Activated naive CD8-positive, alpha-beta T cell treated with anti-CD3 and anti-CD28 coated beads, Interleukin-2, amount 50 U/mL, for 24 hours (primary cell): ENCODE data around the gene APC.
A peak's percentile ranks its signal among the peaks of the same experiment; 100 is the strongest.

Experiments used
- ATAC-seq: fragments of 150-1000 bp; cut with Tn5 transposase; one replicate; pipeline ENCODE4 v1.10.0; 2021
- DNase-seq: peaks from one replicate; pipeline ENCODE4 v3.0.0; 2021
- H3K27ac Mint-ChIP-seq: one replicate; pipeline ENCODE4 v1.8.0; 2021; ENCODE audit warnings: mild to moderate bottlenecking, mixed read lengths
- H3K27me3 Mint-ChIP-seq: one replicate; pipeline ENCODE4 v1.8.0; 2021; ENCODE audit warnings: mixed read lengths
- H3K36me3 Mint-ChIP-seq: one replicate; pipeline ENCODE4 v1.8.0; 2021; ENCODE audit warnings: low read depth, mixed read lengths
- H3K4me1 Mint-ChIP-seq: one replicate; pipeline ENCODE4 v1.8.0; 2021; ENCODE audit warnings: mixed read lengths
- H3K4me3 Mint-ChIP-seq: one replicate; pipeline ENCODE4 v1.8.0; 2021; ENCODE audit warnings: mild to moderate bottlenecking, moderate library complexity, mixed read lengths
- H3K9me3 Mint-ChIP-seq: one replicate; pipeline ENCODE4 v1.8.0; 2021; ENCODE audit warnings: mixed read lengths

Gene APC

DNA sequence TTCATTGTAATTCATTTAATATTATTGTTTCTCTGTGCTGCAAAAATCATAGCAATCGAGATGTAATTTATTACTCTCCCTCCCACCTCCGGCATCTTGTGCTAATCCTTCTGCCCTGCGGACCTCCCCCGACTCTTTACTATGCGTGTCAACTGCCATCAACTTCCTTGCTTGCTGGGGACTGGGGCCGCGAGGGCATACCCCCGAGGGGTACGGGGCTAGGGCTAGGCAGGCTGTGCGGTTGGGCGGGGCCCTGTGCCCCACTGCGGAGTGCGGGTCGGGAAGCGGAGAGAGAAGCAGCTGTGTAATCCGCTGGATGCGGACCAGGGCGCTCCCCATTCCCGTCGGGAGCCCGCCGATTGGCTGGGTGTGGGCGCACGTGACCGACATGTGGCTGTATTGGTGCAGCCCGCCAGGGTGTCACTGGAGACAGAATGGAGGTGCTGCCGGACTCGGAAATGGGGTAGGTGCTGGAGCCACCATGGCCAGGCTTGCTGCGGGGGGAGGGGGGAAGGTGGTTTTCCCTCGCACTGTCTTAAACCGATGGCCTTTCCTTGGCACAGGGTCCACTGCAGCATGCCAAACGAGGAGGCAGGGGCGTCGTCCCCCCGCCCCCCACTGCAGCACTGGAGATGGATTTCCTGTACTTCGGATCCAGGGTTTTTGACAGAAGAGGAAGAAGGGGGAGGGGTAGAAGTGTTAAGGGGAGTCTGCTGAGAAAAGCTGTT is at the start of gene APC:
Gene APC (plus strand): TSS at position 423 of the 728 bp plus-strand sequence. CDS start 17,006 bp downstream, outside the sequence.
- ATAC-seq (peak; percentile 99), DNase-seq (peak; percentile 83)
- Mint-ChIP-seq H3K9me3 (no peaks in the 10 kb centered on the region), H3K36me3 (peaks cover 11% of the 10 kb centered on the region), H3K27ac (peak within 1 kb of the TSS; percentile 87), H3K4me1 (peaks cover 17% of the 10 kb centered on the region), H3K4me3 (peak within 1 kb of the TSS; percentile 96), H3K27me3 (no peaks in the 10 kb centered on the region)

GRCh38 chr5:112689155-112689909 is 48.4 kb upstream of the APC start:
- ATAC-seq (no peak), DNase-seq (no peak)
- Mint-ChIP-seq H3K9me3 (peaks cover 3% of the 10 kb centered on the region), H3K27ac (no peak overlapping the region), H3K4me3 (no peak overlapping the region), H3K36me3 (no peaks in the 10 kb centered on the region), H3K27me3 (peaks cover 25% of the 10 kb centered on the region), H3K4me1 (no peaks in the 10 kb centered on the region)

- Mint-ChIP-seq H3K4me3 (no peak overlapping the region), H3K27me3 (peaks cover 23% of the 10 kb centered on the region), H3K4me1 (no peaks in the 10 kb centered on the region), H3K9me3 (peaks cover 3% of the 10 kb centered on the region), H3K27ac (no peak overlapping the region), H3K36me3 (no peaks in the 10 kb centered on the region)
- no peak for ATAC-seq
- no peak for DNase-seq
Observed at GRCh38 chr5:112690605-112691338, 46.9 kb upstream of the APC start.

GRCh38 chr5:112691339-112691680 is 46.4 kb upstream of the APC start:
- peaks cover 23% of the 10 kb centered on the region for H3K27me3 Mint-ChIP-seq
- H3K27ac Mint-ChIP-seq = no peak overlapping the region
- H3K4me1 Mint-ChIP-seq = no peaks in the 10 kb centered on the region
- ATAC-seq (no peak), DNase-seq (no peak)
- peaks cover 3% of the 10 kb centered on the region for H3K9me3 Mint-ChIP-seq
- H3K36me3 Mint-ChIP-seq = no peaks in the 10 kb centered on the region
- H3K4me3 Mint-ChIP-seq = no peak overlapping the region

GRCh38 chr5:112691758-112692157 is 45.9 kb upstream of the APC start:
- DNase-seq = peak; percentile 10
- H3K4me1 Mint-ChIP-seq = no peaks in the 10 kb centered on the region
- H3K36me3 Mint-ChIP-seq = no peaks in the 10 kb centered on the region
- peaks cover 3% of the 10 kb centered on the region for H3K9me3 Mint-ChIP-seq
- H3K27ac Mint-ChIP-seq = no peak overlapping the region
- ATAC-seq = peak; percentile 40
- peaks cover 21% of the 10 kb centered on the region for H3K27me3 Mint-ChIP-seq
- no peak overlapping the region for H3K4me3 Mint-ChIP-seq

DNA sequence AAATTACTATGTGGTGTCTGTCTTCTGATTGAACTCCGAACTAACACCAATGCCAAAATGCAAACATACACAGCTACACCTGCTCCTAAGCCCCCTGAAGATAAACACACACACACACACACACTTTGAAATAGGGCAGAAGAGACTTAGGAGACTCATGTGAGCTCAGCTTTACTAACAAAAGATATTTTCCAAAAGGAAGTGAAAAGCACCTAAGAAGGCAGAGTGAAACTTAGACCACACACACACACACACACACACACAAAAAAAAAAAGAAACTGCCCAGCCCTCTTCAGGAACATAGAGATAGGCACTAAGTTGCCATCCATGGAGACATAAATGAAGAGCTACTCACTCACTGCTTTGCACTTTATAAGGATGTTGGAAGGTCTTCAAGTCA is 45.2 kb upstream of the APC start:
- H3K27ac Mint-ChIP-seq = no peak overlapping the region
- no peaks in the 10 kb centered on the region for H3K4me1 Mint-ChIP-seq
- peaks cover 20% of the 10 kb centered on the region for H3K27me3 Mint-ChIP-seq
- no peak for ATAC-seq
- no peak for DNase-seq
- no peaks in the 10 kb centered on the region for H3K36me3 Mint-ChIP-seq
- H3K4me3 Mint-ChIP-seq = no peak overlapping the region
- peaks cover 3% of the 10 kb centered on the region for H3K9me3 Mint-ChIP-seq

GRCh38 chr5:112693301-112693700 is 44.4 kb upstream of the APC start:
- Mint-ChIP-seq H3K9me3 (peaks cover 3% of the 10 kb centered on the region), H3K27me3 (peaks cover 20% of the 10 kb centered on the region)

GRCh38 chr5:112694853-112695709 is 42.6 kb upstream of the APC start:
- peaks cover 22% of the 10 kb centered on the region for H3K27me3 Mint-ChIP-seq
- H3K4me1 Mint-ChIP-seq = no peaks in the 10 kb centered on the region
- no peak overlapping the region for H3K4me3 Mint-ChIP-seq
- ATAC-seq = no peak
- H3K36me3 Mint-ChIP-seq = no peaks in the 10 kb centered on the region
- H3K27ac Mint-ChIP-seq = no peak overlapping the region
- DNase-seq = no peak
- H3K9me3 Mint-ChIP-seq = peaks cover 3% of the 10 kb centered on the region

More at GRCh38 chr5:112693301-112693700, 44.4 kb upstream of the APC start:
- H3K4me1 Mint-ChIP-seq = no peaks in the 10 kb centered on the region
- H3K27ac Mint-ChIP-seq = no peak overlapping the region
- no peak for DNase-seq
- H3K4me3 Mint-ChIP-seq = no peak overlapping the region
- no peaks in the 10 kb centered on the region for H3K36me3 Mint-ChIP-seq
- ATAC-seq = no peak

DNA sequence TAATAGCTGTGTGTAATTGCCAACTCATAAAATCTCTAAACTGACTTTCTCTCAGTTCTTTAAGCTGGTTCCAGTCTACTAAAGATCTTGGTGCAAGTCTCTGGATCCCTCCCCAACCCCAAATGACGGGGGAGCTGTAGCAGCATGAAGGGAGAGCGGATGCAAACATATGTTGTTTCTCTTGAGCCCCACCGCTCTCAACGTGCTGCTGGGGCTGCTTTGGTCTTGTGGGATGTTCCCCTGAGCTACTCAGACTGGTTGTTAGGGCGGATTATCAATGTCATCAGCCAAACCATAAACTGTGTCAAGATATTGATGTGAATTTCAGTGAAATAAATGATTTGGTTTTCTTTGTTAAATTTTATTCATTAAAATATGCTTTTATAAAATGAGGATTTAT is 40.9 kb upstream of the APC start:
- no peak for DNase-seq
- ATAC-seq = no peak
- H3K36me3 Mint-ChIP-seq = no peaks in the 10 kb centered on the region
- H3K4me3 Mint-ChIP-seq = no peak overlapping the region
- no peak overlapping the region for H3K27ac Mint-ChIP-seq
- H3K9me3 Mint-ChIP-seq = no peaks in the 10 kb centered on the region
- H3K27me3 Mint-ChIP-seq = peaks cover 12% of the 10 kb centered on the region
- H3K4me1 Mint-ChIP-seq = no peaks in the 10 kb centered on the region

GRCh38 chr5:112697322-112697721 is 40.4 kb upstream of the APC start:
- Mint-ChIP-seq H3K27me3 (peaks cover 9% of the 10 kb centered on the region), H3K4me3 (no peak overlapping the region), H3K27ac (no peak overlapping the region), H3K36me3 (no peaks in the 10 kb centered on the region), H3K4me1 (no peaks in the 10 kb centered on the region), H3K9me3 (no peaks in the 10 kb centered on the region)
- DNase-seq = no peak
- no peak for ATAC-seq

DNA sequence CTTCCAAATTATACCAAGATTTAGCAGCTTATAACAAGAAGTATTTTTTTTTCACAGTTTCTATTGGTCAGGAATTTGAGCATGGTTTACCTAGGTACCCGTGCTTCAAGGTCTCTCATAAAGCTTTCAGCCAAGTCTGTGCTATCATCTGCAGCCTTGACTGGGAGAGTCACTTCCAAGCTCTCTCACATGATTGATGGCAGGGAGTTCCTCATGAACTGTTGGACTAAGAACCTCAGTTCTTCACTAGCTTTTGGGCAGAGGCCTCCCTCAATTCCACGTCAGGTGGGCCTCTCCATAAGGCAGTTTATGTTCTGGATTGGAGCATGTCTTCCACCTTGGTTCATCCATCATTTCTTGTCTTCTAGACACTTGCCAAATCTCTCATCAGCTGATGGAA is 39.9 kb upstream of the APC start:
- H3K27ac Mint-ChIP-seq = no peak overlapping the region
- H3K27me3 Mint-ChIP-seq = peaks cover 6% of the 10 kb centered on the region
- no peak for ATAC-seq
- no peak for DNase-seq
- H3K4me1 Mint-ChIP-seq = no peaks in the 10 kb centered on the region
- H3K4me3 Mint-ChIP-seq = no peak overlapping the region
- no peaks in the 10 kb centered on the region for H3K9me3 Mint-ChIP-seq
- no peaks in the 10 kb centered on the region for H3K36me3 Mint-ChIP-seq

DNA sequence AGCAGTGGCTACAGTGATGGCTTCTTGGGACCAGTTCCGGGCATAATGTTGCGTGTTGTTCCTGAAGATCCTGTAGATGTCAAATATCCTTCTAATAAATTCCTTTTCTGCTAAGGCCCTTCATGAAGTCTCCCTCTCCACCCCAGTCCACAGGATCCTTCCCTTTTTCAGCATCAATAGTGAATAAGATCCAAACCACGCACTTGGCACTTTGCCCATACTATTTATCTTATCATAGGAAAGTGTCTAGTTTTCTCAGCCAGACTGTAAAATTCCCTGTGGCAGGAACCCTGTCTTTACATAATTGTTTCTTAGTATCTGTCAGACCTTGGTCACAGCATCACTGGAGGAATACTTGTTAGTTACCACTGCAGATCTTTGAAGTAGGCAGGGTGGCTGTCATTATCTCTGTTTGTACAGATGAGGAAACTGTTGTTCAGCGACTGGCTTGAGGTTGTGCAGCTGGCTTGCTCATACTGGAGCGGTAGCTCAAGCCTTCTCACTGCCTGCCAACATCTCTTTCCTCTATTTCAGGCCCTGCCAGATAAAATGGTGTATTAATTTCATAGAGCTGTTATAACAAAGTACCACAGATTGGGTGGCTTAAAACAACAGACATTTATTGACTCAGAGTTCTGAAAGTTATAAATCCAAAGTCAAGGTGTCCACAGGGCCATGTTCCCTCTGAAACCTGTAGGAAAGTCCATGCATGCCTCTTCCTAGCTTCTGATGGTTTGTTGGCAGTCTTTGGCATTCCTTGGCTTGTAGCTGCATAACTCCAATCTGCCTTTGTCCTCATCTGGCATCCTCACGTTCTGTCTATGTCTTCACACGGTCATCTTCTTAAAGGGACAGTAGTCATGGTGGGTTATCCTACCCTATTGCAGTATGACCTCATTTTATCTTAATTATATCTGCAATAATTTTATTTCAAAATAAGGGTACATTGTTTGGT is 33.5 kb upstream of the APC start:
- no peak overlapping the region for H3K4me3 Mint-ChIP-seq
- H3K4me1 Mint-ChIP-seq = peaks cover 22% of the 10 kb centered on the region
- no peak for DNase-seq

DNA sequence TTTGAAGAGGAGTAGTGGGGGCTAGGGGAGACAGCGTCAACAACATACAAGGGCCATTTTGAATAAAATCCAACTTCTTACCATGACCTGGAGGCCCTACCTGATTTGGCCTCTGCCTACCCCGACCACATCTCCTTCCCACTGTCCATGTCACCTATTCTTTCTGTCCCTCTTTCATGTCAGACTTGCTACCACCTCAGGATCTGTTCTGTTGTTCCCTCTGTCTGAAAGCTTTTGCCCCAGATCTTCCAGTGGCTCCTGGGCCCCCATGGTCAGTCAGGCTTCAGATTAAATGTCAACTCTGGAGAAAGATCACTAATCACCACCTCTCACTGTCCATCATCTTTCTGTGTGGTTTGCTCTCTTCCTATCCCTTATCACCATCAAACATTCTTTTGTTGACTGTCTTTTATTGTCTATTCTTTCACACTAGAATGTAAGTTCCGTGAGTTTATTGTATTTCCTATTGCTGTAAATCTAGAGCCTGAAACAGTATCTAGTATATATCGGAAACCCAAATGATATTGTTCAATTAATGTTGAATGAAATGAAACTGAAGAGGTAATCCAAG is 31.2 kb upstream of the APC start:
- Mint-ChIP-seq H3K4me1 (peaks cover 39% of the 10 kb centered on the region), H3K4me3 (peak overlapping the region; percentile 91), H3K9me3 (no peaks in the 10 kb centered on the region), H3K27ac (peak overlapping the region; percentile 91), H3K27me3 (no peaks in the 10 kb centered on the region), H3K36me3 (peaks cover 1% of the 10 kb centered on the region)
- no peak for DNase-seq
- no peak for ATAC-seq

More for the DNA sequence above, 33.5 kb upstream of the APC start:
- H3K9me3 Mint-ChIP-seq = no peaks in the 10 kb centered on the region
- peaks cover 4% of the 10 kb centered on the region for H3K27me3 Mint-ChIP-seq
- H3K27ac Mint-ChIP-seq = no peak overlapping the region
- peaks cover 1% of the 10 kb centered on the region for H3K36me3 Mint-ChIP-seq
- ATAC-seq = no peak
